ENCODE measurements around the gene HSH2D.

DNA sequence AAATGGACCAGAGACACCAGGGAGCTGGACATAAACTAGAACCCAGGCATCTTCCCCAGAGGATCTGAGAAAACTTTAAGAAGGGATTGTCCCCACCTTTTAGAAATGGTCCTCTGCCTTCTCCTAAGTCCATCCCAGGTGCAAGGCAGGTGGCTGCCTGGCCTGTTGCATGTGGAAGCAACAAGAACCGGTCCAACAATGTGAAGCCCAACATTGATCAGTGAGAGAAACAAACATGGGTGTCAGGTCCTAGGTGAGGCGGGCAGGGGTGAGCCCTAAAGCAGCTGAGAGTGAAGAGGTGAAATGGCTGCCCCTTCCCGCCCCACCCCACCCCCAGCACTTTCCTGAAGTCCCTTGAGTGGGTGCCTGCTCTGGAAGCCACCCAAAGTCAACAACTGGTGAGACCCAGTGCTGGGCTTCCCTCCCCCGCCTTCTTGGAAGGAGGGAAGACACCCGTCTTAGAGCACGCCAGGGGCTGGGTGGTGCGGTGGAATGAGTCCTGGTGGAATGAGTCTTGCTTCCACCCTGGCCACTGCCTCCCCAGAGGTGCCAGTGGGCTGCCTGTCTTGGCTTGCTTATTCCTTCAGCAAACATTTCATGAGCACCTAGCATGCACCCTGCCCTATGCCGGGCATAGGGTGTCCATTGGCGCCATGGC lies 55.9 kb downstream of the HSH2D start:
- TF ChIP-seq, protein P1, sequence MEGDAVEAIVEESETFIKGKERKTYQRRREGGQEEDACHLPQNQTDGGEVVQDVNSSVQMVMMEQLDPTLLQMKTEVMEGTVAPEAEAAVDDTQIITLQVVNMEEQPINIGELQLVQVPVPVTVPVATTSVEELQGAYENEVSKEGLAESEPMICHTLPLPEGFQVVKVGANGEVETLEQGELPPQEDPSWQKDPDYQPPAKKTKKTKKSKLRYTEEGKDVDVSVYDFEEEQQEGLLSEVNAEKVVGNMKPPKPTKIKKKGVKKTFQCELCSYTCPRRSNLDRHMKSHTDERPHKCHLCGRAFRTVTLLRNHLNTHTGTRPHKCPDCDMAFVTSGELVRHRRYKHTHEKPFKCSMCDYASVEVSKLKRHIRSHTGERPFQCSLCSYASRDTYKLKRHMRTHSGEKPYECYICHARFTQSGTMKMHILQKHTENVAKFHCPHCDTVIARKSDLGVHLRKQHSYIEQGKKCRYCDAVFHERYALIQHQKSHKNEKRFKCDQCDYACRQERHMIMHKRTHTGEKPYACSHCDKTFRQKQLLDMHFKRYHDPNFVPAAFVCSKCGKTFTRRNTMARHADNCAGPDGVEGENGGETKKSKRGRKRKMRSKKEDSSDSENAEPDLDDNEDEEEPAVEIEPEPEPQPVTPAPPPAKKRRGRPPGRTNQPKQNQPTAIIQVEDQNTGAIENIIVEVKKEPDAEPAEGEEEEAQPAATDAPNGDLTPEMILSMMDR (IDR thresholded peaks at IDR 0.05; ENCODE audit: low read length), result no peak
- no peak for TF ChIP-seq EZH2 (optimal IDR thresholded peaks at IDR 0.05; ENCODE audit: low read depth, low read length)
- TF ChIP-seq EZH2phosphoT487 (IDR thresholded peaks at IDR 0.05; ENCODE audit: low read length), result no peak

All from MM.1S (cell line).